GM12801 (cell line): Measurements from ENCODE around the gene CYP21A2.

Source experiments
- TF ChIP-seq, protein P1 (sequence below): IDR thresholded peaks from one replicate; pipeline ENCODE4 v1.5.1; 2011; ENCODE audit warnings: control low read depth; ENCODE audit not compliant: insufficient read length; ENCODE audit errors: extremely low read depth

Gene CYP21A2

DNA sequence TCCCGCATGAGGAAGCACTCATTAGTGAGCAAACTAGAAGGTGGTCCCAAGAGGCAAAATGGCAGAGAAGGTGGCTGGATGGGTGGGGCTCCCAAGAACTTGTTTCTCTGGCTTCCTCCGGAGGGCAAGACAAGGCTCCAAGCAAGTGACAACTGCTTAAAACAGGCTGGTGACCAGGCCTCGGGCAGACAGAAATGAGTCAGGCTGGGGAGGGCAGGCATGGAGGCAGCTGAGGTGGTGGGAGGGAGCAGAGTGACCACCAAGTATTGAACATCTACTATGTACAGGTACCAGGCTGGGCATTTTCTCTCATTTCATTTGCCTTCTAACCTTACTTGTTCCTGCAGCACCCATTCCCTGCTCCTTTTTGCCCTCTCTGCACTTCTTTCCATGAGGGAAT, 37.6 kb downstream of the CYP21A2 start:
- TF ChIP-seq, protein P1, sequence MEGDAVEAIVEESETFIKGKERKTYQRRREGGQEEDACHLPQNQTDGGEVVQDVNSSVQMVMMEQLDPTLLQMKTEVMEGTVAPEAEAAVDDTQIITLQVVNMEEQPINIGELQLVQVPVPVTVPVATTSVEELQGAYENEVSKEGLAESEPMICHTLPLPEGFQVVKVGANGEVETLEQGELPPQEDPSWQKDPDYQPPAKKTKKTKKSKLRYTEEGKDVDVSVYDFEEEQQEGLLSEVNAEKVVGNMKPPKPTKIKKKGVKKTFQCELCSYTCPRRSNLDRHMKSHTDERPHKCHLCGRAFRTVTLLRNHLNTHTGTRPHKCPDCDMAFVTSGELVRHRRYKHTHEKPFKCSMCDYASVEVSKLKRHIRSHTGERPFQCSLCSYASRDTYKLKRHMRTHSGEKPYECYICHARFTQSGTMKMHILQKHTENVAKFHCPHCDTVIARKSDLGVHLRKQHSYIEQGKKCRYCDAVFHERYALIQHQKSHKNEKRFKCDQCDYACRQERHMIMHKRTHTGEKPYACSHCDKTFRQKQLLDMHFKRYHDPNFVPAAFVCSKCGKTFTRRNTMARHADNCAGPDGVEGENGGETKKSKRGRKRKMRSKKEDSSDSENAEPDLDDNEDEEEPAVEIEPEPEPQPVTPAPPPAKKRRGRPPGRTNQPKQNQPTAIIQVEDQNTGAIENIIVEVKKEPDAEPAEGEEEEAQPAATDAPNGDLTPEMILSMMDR = no peak

DNA sequence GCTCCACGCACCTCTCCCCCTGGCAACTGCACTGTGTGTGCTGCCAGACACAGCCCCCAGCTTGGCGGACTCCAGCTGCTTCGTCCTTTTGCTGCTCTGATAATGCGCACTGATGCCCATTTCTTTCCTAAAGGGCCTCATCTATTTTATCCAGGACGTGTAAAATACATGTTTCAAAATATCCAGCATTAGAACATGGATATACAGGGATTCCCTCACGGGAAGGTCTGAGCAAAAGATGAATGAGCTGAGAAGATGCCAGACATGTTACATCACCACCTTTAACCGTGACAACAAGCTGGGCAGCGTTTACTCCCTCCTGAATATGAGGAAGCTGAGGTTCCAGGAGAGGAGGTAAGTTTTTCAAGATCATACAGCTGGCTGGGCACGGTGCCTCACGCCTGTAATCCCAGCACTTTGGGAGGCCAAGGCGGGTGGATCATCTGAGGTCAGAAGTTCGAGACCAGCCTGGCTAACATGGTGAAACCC, 38.1 kb downstream of the CYP21A2 start:
- TF ChIP-seq, protein P1 = no peak

DNA sequence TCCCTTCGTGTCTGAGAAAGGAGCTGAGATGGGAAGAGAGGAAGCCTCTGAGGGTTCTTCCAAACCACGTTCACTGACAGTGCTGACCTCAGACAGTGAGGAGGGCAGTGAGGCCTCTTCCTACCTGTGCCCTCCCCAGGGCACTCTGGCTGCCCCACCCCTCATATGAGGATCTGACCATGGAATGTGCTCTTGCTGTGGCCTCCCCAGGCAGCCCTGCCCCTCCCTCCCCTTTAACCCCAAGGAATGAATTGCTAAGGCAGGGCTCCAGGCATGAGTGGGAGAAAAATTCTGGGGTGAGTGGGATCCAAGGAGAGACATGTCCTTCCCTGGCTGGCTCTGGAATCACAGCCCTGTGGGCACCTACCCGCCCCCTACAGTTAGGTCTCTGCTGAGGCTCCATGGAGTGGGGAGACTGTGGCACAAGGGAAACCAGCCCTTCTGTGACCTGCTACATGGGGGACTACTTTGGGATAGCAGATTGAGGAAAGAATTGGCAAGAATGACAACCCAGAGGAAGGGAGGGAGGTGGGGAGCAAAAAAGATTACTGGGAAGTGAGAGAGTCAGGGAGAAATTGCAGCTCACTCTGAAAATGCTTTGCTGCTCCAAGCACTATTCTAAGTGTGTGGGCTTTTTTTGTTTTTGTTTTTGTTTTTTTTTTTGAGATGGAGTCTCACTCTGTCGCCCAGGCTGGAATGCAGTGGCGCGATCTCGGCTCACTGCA, 41.5 kb downstream of the CYP21A2 start:
- TF ChIP-seq, protein P1 = no peak

DNA sequence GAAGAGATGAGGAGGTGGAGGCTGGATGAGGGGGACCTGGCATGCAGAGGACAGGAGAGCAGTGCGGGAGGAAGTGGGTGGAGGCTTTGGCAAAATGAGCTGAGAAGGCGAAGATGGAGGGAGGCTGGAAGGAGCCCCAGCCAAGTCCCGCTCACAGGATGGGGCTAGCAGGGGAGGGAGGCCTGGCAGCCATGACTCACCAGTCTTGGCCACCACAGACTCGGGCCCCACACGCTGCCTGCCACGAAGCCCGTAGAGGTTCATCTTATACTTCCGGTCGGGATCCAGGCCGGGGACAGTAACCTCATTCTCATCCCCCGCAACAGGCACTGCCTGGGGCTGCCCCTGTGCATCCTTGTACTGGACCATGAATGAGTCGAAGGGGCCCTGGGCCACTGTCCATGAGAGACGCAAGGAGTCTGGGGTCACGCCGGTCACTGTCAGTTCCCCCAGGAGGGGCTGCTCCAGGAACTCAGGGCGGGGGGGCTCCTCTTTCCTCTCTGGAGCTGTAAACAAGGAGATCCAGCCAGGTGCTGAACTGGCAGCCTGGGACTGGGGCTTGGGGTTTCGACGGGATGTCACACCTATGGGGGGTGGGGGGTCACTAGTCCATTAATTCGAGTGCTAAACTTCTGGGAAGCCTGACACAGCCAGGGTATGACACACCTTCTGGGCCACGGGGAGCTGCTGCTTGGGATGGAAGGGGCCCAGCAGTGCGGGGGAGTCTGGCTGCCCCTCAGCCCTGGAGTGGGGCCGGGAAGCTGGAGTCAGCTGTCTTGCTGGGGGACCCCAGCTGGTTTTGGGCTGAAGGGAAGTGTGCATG, 43.2 kb downstream of the CYP21A2 start:
- TF ChIP-seq, protein P1 = no peak

DNA sequence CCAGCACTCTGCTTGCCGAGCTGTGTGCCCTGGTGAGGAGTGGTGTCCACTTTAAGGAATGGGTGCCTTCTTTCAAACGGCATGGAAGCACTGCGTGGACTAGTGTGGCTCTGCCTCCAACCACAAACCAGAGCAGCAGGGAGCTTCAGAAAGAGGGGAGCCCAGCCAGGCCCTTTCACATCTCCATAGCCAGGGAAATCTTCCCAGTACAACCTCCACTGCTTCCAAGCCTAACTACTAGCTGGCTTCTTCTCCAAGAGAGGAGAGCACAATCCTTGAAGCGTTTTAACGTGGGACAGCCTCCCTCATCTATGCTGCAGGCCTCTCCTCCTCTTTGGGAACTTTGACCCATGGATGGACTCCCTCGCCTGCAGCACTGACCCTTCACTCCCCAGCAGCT, 44.3 kb downstream of the CYP21A2 start:
- TF ChIP-seq, protein P1 = no peak

DNA sequence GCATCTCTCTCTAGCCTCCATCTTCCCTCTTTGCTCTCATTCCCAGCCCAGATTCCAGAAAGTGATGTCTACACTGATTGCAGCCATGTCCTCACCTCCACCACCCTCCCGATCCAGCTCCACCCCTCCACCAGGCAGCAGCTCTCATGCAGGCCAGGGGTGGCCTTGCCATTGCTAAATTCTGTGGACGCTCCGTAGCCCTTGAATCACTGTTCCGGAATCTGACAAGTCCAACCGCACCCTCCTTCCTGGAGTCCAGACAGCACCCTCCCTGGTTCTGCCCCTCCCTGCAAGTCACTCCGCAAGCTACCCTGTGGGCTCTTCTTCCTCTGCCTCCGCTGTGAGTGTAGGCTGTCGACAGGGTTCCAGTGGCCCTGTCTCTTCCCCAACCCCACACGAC, 44.7 kb downstream of the CYP21A2 start:
- TF ChIP-seq, protein P1 = no peak

DNA sequence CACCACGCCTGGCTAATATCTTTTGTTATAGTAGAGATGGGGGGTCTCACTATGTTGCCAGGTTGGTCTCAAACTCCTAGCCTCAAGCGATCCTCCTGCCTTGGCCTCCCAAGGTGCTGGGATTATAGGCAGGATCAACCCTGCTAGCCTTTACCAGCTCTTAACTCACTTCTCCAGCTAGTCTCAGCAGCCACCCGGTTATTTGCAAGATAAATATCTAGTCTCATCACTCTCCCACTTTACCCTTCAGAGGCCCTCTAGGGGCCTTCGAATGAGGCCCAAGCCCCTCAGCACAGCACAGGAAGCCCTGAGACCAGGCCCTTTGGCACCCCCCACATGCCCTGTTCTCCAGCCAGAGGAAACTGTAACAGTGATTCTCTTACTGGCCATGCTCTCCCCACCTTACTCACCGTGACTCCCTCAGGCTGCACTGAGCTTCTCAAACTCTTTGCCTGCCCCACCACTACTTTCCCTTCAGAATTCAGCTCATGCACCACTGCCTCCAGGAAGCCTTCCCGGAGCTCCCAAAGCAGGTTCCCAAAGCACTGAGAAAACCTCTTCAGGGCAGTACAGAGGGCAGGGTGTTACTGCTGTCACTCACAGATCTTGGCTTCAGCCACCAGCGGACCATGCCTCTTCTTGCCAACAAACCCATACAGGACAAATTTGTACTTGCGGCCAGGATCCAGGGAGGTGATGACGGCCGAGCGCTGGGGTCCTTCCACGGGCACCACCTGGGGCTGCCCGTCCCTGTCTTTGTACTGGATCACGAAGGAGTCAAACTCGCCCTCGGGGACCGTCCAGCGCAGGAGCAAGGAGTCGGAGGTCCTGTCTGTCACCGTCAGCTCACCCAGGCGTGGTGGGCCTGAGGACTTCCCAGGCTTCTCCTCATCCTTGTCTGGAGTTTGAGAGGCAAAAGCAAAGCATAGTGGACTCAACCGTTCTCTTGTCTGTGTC, 45.9 kb downstream of the CYP21A2 start:
- TF ChIP-seq, protein P1 = no peak
